Neural crest cell (in vitro differentiated cells): ENCODE results near the gene AP5Z1. TPM values are rescaled to one million over a fixed set of nuclear protein-coding genes. Genes with fewer than 3 reads are reported as not detected.
A peak's percentile ranks its signal among the peaks of the same experiment; 100 is the strongest.

Experiments
- DNase-seq: peaks from one replicate; pipeline ENCODE4 v3.0.0; 2021; ENCODE audit warnings: low read depth, mixed read lengths, low spot score
- H3K27ac Mint-ChIP-seq: one replicate; pipeline ENCODE4 v1.8.0; 2021; ENCODE audit warnings: mild to moderate bottlenecking, mixed read lengths; ENCODE audit not compliant: unreplicated experiment
- H3K27me3 Mint-ChIP-seq: 2 replicates; pipeline ENCODE4 v1.8.0; 2021; ENCODE audit warnings: low read depth, mild to moderate bottlenecking, mixed read lengths
- H3K36me3 Mint-ChIP-seq: 2 replicates; pipeline ENCODE4 v1.8.0; 2021; ENCODE audit warnings: low read depth, mild to moderate bottlenecking, mixed read lengths
- H3K4me1 Mint-ChIP-seq: 2 replicates; pipeline ENCODE4 v1.8.0; 2021; ENCODE audit warnings: mixed read lengths
- H3K4me3 Mint-ChIP-seq: one replicate; pipeline ENCODE4 v1.8.0; 2021; ENCODE audit warnings: mild to moderate bottlenecking, mixed read lengths
- H3K9me3 Mint-ChIP-seq: 2 replicates; pipeline ENCODE4 v1.8.0; 2021; ENCODE audit warnings: mixed read lengths
- CTCF ChIP-seq: fragments of 200-600 bp; sonication (generic); conservative IDR thresholded peaks from 2 replicates; pipeline ENCODE4 v1.5.0; 2021; ENCODE audit warnings: antibody characterized with exemption, mild to moderate bottlenecking
- total RNA-seq: library from RNA; stranded (reverse); gene quantifications from 2 replicates; pipeline ENCODE4 v1.2.1, GENCODE V29; 2021

Gene AP5Z1
- total RNA-seq, 1 donor from 2014 or later = 37.6 TPM

GRCh38 chr7:4742051-4742573, 33.3 kb upstream of the AP5Z1 start:
- Mint-ChIP-seq H3K27ac (no peak overlapping the region), H3K4me1 (peaks cover 55% of the 10 kb centered on the region), H3K27me3 (no peaks in the 10 kb centered on the region), H3K4me3 (no peak overlapping the region), H3K36me3 (peaks cover 4% of the 10 kb centered on the region), H3K9me3 (no peaks in the 10 kb centered on the region)
- no peak for TF ChIP-seq CTCF
- no peak for DNase-seq

GRCh38 chr7:4742852-4743251, 32.6 kb upstream of the AP5Z1 start:
- peaks cover 54% of the 10 kb centered on the region for H3K4me1 Mint-ChIP-seq
- no peak overlapping the region for H3K27ac Mint-ChIP-seq
- no peak for TF ChIP-seq CTCF
- H3K4me3 Mint-ChIP-seq = peak overlapping the region; percentile 31
- H3K27me3 Mint-ChIP-seq = no peaks in the 10 kb centered on the region
- H3K9me3 Mint-ChIP-seq = no peaks in the 10 kb centered on the region
- no peak for DNase-seq
- H3K36me3 Mint-ChIP-seq = peaks cover 4% of the 10 kb centered on the region

- H3K4me3 Mint-ChIP-seq = peak overlapping the region; percentile 78
- DNase-seq = peak; percentile 87
- peaks cover 53% of the 10 kb centered on the region for H3K4me1 Mint-ChIP-seq
- H3K27ac Mint-ChIP-seq = peak overlapping the region; percentile 97
- H3K9me3 Mint-ChIP-seq = no peaks in the 10 kb centered on the region
- no peaks in the 10 kb centered on the region for H3K27me3 Mint-ChIP-seq
- no peak for TF ChIP-seq CTCF
- peaks cover 7% of the 10 kb centered on the region for H3K36me3 Mint-ChIP-seq
Measured at GRCh38 chr7:4744391-4745264, 30.8 kb upstream of the AP5Z1 start.

GRCh38 chr7:4745265-4745919, 30.0 kb upstream of the AP5Z1 start:
- Mint-ChIP-seq H3K36me3 (peaks cover 7% of the 10 kb centered on the region), H3K27ac (peak overlapping the region; percentile 97), H3K9me3 (no peaks in the 10 kb centered on the region), H3K4me1 (peaks cover 50% of the 10 kb centered on the region), H3K27me3 (no peaks in the 10 kb centered on the region), H3K4me3 (peak overlapping the region; percentile 78)
- TF ChIP-seq CTCF = no peak
- no peak for DNase-seq

- no peaks in the 10 kb centered on the region for H3K27me3 Mint-ChIP-seq
- H3K4me3 Mint-ChIP-seq = no peak overlapping the region
- no peak for DNase-seq
- H3K27ac Mint-ChIP-seq = peak overlapping the region; percentile 35
- H3K9me3 Mint-ChIP-seq = no peaks in the 10 kb centered on the region
- TF ChIP-seq CTCF = no peak
- H3K36me3 Mint-ChIP-seq = peaks cover 7% of the 10 kb centered on the region
- H3K4me1 Mint-ChIP-seq = peaks cover 50% of the 10 kb centered on the region
Measured at GRCh38 chr7:4745971-4746919, 29.2 kb upstream of the AP5Z1 start.
